ENCODE measurements around the gene MYO7B.

Gene MYO7B

DNA sequence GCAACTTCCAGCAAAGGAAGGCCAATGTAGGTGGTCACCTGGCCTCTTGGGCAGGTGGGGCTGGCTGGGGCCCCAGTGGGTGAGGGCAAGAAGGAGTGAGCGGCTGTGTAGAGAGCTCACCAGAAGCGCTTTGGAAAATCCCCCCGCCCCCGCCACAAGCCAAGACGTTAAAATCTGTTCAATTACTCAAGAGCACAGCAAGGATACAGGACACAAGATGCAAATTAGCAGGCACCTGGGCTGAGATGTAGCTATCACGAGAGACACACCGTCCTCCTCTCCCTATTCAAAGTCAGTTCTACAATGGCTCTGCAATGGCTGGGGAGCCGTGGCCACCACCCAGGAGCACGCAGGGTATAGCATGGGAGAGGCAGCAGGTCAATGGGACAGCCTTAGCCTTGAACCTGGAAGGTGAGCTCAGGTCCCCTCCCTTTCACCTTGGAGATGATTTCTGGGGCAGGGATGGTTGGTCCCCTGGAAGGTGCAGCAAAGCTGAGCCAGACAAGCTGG is 72.0 kb downstream of the MYO7B start:
- no peak for DNase-seq (ENCODE audit: low read depth in 2 of 2, low spot score in 1 of 2)

DNA sequence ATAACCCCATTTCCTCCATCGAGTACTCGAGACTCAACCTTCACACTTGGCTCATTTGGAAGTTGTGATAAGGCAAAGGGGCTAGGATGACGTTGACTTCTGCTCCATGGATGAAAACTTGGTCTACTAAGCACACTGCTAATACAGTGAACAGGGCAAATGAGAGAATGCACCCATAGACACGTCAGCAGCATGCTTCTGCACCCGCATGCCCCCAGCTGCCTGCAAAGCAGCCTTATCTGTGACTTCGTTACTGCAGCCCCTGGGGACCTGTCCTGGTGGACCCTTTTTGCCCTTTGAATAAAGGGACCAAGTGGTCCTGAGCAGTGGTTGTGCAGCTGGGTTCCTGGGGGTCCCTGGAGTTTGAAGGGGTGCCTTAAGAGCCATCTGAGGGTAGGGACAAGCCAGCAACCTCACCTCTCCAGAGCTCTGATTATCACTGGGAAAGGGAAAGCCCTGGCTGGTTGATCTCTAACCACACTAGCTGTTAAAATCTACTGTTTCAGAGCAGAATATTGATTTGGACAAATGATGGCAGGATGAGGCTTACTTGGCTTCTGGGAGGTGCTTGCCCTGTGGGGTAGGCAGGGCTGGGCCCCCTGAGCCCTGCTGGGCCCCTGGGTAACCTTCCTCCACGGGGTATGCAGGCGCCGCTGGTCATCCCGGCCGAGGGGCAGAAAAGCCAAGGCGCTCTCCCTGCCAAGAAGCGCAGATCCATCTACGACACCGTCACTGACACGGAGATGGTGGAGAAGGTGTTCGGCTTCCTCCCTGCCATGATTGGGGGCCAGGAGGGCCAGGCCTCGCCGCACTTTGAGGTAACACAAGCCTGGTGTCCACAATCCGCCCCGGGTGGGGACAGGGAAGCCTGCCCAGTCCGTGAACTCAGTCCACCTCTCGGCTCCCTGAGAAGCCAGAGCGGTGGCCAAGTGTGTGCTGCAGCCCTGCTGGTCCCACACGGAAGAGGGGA is 72.9 kb downstream of the MYO7B start:
- DNase-seq (ENCODE audit: low read depth in 2 of 2, low spot score in 1 of 2): no peak

DNA sequence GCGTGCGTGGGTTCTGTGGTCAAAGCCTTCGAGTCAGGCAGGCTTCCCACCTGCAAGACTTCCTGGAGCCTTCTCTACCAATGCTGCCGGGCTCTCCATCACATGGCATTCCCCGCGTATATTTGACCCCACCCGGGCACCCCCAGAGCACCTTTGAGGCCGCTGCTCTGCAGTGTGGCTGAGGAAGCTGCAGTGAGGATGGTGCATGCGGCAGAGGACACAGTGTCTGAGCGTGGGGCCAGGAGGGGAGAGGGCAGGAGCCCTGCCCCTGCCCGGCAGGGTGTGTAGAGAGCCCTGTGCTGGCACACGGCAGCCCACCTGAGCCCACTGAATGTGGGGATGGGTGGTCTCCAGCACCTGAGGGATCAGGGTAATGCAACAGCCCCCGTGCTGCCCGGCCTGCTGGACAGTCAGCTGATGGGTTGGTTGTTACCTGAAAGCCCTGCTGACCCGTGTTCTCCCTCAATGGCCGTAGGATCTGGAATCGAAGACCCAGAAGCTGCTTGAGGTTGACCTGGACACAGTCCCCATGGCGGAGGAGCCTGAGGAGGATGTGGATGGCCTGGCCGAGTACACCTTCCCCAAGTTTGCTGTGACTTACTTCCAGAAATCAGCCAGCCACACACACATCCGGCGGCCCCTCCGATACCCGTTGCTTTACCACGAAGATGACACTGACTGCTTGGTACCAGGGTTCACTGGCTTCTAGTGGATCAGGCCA is 73.7 kb downstream of the MYO7B start:
- DNase-seq (ENCODE audit: low read depth in 2 of 2, low spot score in 1 of 2): no peak

DNA sequence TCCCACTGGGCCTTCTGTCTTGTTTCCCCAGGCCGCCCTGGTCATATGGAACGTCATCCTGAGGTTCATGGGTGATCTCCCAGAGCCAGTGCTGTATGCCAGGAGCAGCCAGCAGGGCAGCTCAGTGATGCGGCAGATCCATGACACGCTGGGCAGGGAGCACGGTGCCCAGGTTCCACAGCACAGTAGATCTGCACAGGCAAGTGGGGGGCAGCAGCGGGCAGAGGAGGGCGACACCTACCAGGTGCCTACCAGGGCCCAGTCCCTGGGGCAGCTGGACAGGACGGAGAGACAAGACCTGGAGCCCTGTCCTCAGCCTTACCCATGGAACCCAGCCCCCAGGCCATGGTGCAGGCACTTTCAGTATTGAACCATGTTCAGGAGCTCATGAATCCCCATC is 74.3 kb downstream of the MYO7B start:
- no peak for DNase-seq (ENCODE audit: low read depth in 2 of 2, low spot score in 1 of 2)

DNA sequence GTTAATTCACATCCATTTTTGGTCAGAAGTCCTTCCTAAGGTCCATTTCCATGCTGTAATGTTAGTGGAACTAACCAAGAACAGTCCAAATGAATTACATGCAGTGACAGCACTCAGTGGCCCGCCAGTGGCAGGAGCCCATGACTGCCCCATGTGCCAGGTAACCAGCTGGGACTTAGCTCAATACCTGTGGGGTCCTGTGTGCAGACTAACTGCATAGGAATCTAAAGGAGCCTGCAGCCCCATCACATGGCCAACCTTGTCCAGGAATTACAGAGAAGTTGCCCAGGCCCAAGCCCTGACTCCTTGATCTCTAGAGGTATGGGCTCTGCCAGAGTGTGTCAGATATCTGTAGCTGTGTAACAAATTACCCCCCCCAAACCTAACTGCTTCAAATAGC is 75.1 kb downstream of the MYO7B start:
- DNase-seq (ENCODE audit: low read depth in 2 of 2, low spot score in 1 of 2): no peak

DNA sequence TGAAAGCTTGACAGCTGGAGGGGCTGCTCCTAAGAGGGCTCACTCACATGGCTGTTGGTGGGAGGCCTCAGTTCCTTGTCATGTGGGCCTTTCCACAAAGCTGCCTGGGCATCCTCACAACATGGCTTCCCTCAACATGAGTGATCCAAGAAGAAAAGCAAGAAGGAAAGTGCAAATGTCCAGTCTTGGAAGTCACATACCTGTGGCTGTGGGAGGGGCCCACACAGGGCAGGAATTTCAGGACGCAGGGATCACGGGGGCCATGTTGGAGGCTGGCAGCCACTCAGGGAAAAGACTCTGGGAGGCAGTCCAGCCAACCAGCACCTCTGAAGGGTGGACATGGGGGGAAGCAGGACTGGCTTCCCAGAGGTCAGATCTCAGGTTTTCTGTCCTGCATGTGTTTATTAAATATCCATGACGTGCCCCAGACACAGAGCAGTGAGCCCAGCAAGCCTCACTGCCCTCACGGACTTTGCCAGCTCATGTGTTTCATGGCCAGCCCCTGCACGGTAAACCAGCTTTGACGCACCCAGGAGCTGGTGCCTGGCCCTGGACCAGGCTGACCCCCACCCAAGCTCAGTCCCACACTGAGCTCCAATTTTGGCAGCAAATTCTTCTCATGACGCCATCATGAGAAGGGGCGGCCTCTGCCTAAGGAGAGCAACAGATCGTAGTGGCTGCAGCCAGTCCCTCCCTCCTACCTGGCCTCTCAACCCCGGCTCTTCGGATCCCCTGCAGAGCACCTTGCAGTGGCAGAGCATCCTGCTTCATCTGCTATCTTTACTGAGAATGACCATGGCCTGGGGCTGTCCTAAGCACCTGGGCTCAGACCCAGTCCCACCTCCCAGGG is 75.8 kb downstream of the MYO7B start:
- DNase-seq (ENCODE audit: low read depth in 2 of 2, low spot score in 1 of 2): no peak

DNA sequence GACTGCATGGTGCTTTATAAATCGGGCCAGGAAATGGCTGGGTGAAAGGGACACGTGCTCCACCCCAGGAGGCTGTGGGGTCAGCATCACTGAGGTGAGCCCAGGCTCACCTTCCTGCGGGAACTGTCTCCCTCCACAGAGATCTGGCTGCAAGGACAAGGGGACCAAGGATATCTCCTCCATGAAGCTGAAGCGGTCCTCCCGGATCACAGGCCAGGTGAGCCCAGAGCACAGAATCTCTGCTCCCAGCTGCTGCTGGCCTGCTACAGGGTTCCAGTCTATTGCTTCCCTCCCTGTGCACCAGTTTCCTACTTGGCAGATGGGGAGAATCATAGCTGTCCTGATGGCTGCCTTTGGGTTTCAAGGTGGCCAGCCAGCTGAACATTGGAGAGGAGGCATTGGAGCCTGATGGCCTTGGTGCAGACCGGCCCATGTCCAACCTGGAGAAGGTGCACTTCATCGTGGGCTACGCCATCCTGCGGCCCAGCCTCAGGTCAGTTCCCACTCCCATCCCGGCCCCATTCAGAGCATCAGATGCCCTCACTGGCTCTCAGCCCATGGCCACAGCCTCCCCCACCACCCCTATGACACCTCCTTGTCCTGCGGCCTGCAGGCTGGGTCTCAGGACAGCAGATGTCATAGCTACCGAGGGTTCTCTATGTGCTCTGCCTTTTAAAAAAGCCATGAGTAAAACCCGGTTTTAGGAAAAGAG is 76.8 kb downstream of the MYO7B start:
- no peak for DNase-seq (ENCODE audit: low read depth in 2 of 2, low spot score in 1 of 2)

DNA sequence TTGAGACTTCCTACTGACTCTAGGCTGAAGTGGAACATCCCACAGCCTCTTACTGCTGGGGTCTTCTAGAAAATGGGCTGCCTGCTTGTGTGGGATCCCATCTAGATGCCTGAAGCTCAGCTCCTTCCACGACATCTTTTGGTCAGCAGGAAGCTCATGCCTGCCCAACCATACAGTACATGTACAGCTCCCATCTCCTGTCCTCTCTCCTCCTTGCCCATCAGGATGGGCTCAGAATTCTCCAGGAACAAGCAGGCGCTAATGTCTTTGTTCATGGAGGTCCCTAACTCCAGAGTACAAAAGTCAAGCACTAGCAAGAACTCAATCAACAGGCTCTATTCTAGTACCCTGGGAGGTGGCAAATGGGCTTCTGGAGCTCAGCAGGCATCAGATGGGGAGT is 78.8 kb downstream of the MYO7B start:
- DNase-seq (ENCODE audit: low read depth in 2 of 2, low spot score in 1 of 2): no peak

DNA sequence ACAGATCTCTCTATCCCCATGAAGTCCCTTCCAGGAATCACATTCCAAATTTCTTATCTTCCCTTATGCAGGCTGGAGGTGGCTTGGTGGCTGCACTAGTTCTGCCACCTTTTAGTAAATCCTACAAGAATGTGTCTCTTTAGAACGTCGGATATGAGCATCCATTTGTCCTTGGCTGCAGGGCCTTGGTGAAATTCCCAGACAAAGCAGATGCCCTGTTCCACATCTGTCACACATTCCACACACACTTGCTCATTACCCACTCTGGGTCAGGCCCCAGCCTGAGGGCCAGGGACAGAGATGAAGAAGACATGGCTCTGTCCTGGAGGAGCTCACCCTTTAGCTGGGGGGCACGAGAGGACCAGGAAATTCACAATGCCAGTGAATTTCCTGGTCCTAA is 79.2 kb downstream of the MYO7B start:
- no peak for DNase-seq (ENCODE audit: low read depth in 2 of 2, low spot score in 1 of 2)

DNA sequence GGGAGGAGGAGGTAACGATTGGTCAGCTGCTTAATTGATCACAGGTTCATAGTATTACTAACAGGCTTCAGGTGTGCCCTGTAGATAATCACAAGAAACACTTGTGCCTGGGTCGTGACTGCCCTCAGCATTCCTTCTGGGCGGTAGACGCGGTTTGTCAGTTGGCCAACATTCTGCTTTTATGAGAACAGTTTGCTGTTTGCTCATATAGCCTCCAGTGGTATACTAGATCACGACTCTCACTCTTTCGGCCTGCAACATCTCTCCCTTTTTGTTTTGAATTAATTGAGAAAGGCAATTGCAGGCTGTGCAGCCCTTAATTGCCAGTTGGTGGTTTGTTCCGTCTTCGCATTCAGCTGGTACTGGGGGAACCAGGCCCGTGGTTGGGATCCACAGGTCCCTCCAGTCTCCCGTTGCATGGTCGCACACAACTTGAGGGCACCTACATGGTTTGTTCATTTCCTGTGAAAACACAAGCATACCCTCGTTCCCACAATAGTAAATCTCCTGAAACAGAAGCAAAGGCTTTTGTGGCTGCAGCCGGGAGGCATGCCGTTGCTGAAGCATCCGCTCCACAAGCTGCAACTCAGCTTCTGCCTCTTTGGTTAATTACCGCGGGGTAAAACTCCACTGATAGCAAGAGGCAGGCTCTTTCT is 80.2 kb downstream of the MYO7B start:
- no peak for DNase-seq (ENCODE audit: low read depth in 2 of 2, low spot score in 1 of 2)

DNA sequence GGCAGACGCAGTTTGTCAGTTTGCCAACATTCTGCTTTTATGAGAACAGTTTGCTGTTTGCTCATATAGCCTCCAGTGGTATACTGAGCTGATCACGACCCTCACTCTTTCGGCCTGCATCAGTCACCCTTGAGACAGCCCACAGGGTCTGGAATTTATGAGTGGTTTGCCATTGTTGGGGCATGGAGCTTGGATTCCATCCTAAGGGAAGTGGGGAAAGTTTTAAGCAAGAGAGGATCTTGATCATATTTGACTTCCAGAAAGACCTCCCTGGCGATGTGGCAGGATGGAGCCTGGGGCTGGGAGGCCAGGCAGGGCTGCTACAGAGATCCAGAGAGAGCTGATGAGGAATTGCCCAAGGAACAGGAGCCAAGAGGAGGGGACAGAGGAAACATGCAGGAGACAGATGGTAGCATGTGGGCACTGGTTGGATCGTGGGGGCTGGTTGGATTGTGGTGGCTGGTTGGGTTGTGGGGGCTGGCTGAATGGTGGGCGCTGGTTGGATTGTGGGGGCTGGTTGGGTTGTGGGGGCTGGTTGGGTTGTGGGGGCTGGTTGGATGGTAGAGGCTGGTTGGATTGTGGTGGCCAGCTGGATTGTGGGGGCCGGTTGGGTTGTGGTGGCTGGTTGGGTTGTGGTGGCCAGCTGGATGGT is 83.2 kb downstream of the MYO7B start:
- no peak for DNase-seq (ENCODE audit: low read depth in 2 of 2, low spot score in 1 of 2)

DNA sequence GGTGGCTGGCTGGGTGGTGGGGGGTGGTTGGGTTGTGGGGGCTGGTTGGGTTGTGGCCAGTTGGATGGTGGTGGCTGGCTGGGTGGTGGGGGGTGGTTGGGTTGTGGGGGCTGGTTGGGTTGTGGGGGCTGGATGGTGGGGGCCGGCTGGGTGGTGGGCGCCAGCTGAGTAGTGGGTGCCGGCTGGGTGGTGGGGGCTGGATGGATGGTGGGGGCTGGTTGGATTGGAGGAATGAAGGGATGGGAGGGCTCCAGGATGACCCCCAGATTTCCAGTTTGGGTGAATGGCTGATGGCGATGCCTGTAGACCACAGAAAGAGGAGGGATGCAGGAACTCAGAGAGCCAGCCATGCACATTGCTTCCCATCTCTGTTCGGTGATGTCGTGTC is 83.7 kb downstream of the MYO7B start:
- DNase-seq (ENCODE audit: low read depth in 2 of 2, low spot score in 1 of 2): no peak

DNA sequence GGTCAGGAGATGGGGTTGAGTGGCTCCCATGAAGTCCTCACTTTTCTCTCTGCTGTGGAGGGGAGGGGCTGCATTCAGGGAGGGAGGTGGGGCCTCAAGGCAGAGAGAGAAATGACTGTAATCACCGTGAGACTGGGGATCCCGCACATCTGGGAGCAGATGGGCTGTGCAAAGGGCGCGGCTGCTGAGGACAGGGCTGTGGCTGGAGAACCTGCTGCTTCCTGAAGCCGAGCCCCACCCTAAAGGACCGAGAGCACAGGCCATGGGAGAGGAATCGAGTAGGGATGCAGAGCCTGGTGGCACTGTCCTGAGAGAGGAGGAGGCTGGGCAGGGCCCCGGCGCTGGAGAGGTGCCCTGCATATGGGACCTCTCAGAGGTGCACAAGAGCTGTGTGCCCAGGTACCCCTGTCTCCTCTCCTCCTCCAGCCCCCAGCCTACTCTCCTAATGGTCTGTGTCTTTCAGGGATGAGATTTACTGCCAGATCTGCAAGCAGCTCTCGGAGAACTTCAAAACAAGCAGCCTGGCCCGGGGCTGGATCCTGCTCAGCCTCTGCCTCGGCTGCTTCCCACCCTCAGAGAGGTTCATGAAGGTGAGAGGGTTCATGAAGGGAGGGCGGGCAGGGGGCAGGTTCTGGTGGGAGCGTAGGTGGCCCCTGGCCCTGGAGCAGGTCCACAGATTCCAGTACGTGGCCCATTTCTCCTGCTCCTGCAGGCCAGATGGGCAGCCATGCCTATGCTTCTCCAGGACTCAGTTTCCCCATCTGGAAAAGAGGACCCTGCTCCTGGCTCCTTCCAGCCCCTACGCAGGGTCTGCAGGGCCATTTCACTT is 84.6 kb downstream of the MYO7B start:
- no peak for DNase-seq (ENCODE audit: low read depth in 2 of 2, low spot score in 1 of 2)

DNA sequence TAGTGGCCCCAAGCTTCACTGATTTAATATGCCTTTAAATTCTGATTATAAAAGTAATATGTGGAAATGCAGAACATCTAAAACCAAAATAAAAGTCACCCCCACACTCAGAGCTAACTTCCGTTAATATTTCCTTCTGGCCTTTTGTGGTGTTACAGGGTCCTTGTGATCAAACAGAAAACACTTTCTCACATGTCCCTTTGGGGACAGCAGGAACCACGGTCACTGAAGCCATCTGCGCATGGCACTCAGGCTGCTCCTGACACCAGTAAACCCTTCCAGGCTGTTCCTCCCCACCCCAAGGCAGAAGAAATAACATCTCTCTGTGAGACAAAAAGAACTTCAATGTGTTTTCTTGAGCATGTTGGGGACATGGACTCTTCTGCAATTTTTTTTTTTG is 85.4 kb downstream of the MYO7B start:
- DNase-seq (ENCODE audit: low read depth in 2 of 2, low spot score in 1 of 2): no peak

DNA sequence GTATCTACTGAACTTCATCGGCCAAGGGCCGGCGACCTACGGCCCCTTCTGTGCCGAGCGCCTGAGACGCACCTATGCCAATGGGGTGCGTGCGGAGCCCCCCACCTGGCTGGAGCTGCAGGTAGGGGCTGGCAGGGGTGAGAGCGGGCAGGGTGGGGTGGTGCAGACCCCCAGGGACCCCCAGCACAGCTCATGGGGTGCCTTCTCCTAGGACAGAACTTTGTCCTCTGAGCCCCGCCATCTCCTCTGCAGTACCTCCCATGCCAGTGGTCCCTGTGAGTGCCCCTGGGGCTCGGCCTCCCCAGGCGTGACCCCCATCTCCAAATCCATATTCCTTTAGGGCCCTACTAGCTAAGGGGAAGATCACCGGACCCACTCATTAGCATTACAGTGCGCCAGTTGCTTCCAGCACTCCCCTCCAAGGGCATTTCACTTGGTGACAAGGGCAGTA is 86.5 kb downstream of the MYO7B start:
- no peak for DNase-seq (ENCODE audit: low read depth in 2 of 2, low spot score in 1 of 2)

DNA sequence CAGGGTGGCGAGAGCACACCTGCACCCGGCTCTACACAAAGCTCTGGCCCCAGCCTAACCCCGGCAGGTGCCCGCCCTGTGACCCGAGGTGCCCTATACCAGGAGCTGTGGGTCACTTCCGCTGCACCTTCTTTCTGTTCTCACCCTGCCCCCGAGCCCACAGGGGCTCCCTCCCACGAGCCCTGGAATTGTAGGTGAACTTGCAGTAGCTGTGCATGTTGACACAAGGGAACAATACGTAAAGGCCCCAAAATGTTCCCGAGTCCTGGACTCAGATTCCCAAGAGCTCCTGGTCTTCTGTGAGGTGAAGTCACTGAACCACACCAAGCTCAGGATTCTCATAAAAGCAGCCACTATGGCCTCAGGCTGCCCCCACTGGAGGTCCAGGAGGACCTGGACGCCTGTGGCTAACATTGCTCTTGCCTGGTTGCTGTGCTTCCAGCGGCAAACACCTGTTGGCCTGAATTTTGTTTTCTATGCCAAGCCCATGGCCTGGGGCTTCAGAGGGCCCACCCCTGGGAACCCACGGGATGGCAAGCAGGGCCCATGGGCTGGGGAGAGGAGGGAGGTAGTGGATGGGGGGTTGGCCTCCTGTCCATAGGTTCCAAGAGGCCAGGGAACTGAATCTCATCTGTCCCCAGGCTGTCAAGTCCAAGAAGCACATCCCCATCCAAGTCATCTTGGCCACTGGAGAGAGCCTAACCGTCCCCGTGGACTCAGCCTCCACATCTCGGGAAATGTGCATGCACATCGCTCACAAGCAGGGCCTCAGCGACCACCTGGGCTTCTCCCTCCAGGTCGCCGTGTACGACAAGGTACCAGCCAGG is 87.3 kb downstream of the MYO7B start:
- DNase-seq (ENCODE audit: low read depth in 2 of 2, low spot score in 1 of 2): no peak

DNA sequence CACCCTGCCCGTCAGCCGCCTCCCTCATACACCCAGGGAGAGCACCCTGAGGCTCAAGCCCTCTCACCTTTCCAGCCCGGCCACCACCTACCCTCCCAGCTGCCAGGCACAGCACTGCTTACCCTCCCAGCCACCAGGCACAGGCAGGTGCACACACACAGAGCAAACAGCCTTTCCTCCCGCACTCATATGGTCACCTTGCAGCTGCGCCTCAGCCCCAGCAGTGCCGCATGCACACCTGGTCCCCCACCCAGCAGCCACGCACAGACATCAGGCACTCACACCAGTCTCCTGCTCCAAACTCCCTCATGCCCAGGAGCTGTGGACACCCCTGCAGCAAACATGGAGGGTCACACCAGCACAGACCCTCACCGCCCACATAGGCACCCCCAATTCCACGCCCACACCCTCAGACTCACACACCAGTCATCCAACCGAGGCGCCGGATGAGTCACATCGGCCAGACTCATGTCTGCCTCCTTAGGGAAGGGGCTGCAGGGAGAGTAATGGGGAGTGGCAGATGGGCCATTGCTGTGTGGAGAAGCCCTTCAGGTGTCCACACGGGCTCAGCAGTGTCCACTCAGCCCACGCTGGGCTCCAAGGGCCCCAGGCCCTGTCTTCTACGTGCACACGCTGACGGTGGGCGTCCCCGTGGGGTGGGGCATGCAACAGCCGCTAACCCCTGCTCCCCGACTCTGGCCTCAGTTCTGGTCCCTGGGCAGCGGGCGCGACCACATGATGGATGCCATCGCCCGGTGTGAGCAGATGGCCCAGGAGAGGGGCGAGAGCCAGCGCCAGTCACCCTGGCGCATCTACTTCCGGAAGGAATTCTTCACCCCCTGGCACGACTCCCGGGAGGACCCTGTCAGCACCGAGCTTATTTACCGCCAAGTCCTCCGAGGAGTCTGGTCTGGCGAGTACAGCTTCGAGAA is 88.2 kb downstream of the MYO7B start:
- DNase-seq (ENCODE audit: low read depth in 2 of 2, low spot score in 1 of 2): no peak

Measured in stimulated activated CD8-positive, alpha-beta memory T cell treated with anti-CD3 and anti-CD28 coated beads, Interleukin-4, amount 100 ng/mL, for 4 hours (primary cell).